Neural progenitor cell (in vitro differentiated cells): Measurements from ENCODE around the gene AKAP8. TPM values are rescaled to one million over a fixed set of nuclear protein-coding genes. Genes with fewer than 3 reads are reported as not detected.

ENCODE experiments used
- DNase-seq: peaks from one replicate; pipeline ENCODE4 v3.0.0-alpha.2; 2016; ENCODE audit warnings: low spot score
- H2AFZ ChIP-seq: fragments of 200-600 bp; sonication (generic); replicated peaks from 2 replicates; pipeline ENCODE4 v1.6.1; 2016; ENCODE audit warnings: antibody characterized with exemption
- H3F3A ChIP-seq: fragments of 200-600 bp; sonication (generic); 2 replicates; pipeline ENCODE4 v1.6.1; 2016; ENCODE audit warnings: antibody characterized with exemption, low read depth
- H3K27ac ChIP-seq: fragments of 200-600 bp; sonication (generic); 2 replicates; pipeline ENCODE4 v1.5.1; 2016; ENCODE audit warnings: mild to moderate bottlenecking
- H3K27me3 ChIP-seq: fragments of 200-600 bp; sonication (generic); 2 replicates; pipeline ENCODE4 v1.6.1; 2016; ENCODE audit warnings: mild to moderate bottlenecking, moderate library complexity
- H3K36me3 ChIP-seq: fragments of 200-600 bp; sonication (generic); 2 replicates; pipeline ENCODE4 v1.5.1; 2016
- H3K4me1 ChIP-seq: fragments of 200-600 bp; sonication (generic); 2 replicates; pipeline ENCODE4 v1.6.1; 2016; ENCODE audit warnings: mixed run types
- H3K4me2 ChIP-seq: fragments of 200-600 bp; sonication (generic); 2 replicates; pipeline ENCODE4 v1.6.1; 2016
- H3K4me3 ChIP-seq: fragments of 200-600 bp; sonication (generic); 2 replicates; pipeline ENCODE4 v1.5.1; 2016
- H3K79me2 ChIP-seq: fragments of 200-600 bp; sonication (generic); 2 replicates; pipeline ENCODE4 v1.6.1; 2016; ENCODE audit warnings: low read depth
- H3K9ac ChIP-seq: fragments of 200-600 bp; sonication (generic); 2 replicates; pipeline ENCODE4 v1.6.1; 2016
- H3K9me3 ChIP-seq: fragments of 200-600 bp; sonication (generic); 2 replicates; pipeline ENCODE4 v1.5.1; 2016; ENCODE audit warnings: low read depth
- H4K20me1 ChIP-seq: fragments of 200-600 bp; sonication (generic); 2 replicates; pipeline ENCODE4 v1.6.1; 2016; ENCODE audit warnings: low read depth
- H3K27ac Mint-ChIP-seq: 3 replicates; pipeline ENCODE4 v1.8.0; 2021; ENCODE audit warnings: mixed read lengths
- H3K27me3 Mint-ChIP-seq: 2 replicates; pipeline ENCODE4 v1.8.0; 2022; ENCODE audit warnings: low read depth, mild to moderate bottlenecking, inconsistent platforms, moderate library complexity, mixed read lengths; ENCODE audit not compliant: insufficient read depth
- H3K36me3 Mint-ChIP-seq: 3 replicates; pipeline ENCODE4 v1.8.0; 2021; ENCODE audit warnings: mixed read lengths
- H3K4me1 Mint-ChIP-seq: 3 replicates; pipeline ENCODE4 v1.8.0; 2021; ENCODE audit warnings: mixed read lengths
- H3K4me3 Mint-ChIP-seq: 3 replicates; pipeline ENCODE4 v1.8.0; 2021; ENCODE audit warnings: mild to moderate bottlenecking, moderate library complexity, mixed read lengths
- H3K9me3 Mint-ChIP-seq: 3 replicates; pipeline ENCODE4 v1.8.0; 2020; ENCODE audit warnings: mixed read lengths
- EZH2 ChIP-seq: fragments of 200-600 bp; sonication (generic); IDR thresholded peaks from 2 replicates; pipeline ENCODE4 v1.6.1; 2017; ENCODE audit warnings: antibody characterized with exemption, mild to moderate bottlenecking, moderate library complexity
- EZH2phosphoT487 ChIP-seq: fragments of 200-600 bp; sonication (generic); IDR thresholded peaks from 2 replicates; pipeline ENCODE4 v1.6.1; 2017; ENCODE audit warnings: antibody characterized with exemption
- total RNA-seq: library from RNA; depleted of rRNA; stranded (reverse); fragments of >200 nt; gene quantifications from 2 replicates; pipeline ENCODE4 v1.2.3, GENCODE V29; 2015; ENCODE audit warnings: low replicate concordance
- TF ChIP-seq, protein P1 (sequence below): fragments of 200-600 bp; sonication (generic); IDR thresholded peaks from 2 replicates; pipeline ENCODE4 v1.5.1; 2017; ENCODE audit warnings: antibody characterized with exemption, mild to moderate bottlenecking

The AKAP8 gene
- total RNA-seq, 1 donor from 2014 or later = 20.1 TPM

DNA sequence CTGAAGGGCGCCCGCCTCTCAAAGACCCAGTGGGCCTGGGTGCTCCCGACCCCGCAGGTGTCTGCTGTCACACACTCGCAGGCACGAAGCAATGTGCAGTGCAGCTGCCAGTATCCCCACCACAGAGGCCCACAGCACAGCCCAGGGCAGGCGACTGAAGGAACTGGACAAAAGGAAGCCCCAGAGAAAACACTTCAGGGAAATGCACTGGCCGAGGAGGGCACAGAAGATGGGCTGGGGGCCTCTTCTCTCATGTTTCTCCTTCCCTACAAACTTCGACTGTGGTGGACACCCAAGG lies 10.0 kb downstream of the AKAP8 start:
- no peak overlapping the region for H3K27ac Mint-ChIP-seq
- H3K27me3 ChIP-seq = no peaks in the 10 kb centered on the region
- TF ChIP-seq EZH2 (no peak), EZH2phosphoT487 (no peak)
- TF ChIP-seq, protein P1, sequence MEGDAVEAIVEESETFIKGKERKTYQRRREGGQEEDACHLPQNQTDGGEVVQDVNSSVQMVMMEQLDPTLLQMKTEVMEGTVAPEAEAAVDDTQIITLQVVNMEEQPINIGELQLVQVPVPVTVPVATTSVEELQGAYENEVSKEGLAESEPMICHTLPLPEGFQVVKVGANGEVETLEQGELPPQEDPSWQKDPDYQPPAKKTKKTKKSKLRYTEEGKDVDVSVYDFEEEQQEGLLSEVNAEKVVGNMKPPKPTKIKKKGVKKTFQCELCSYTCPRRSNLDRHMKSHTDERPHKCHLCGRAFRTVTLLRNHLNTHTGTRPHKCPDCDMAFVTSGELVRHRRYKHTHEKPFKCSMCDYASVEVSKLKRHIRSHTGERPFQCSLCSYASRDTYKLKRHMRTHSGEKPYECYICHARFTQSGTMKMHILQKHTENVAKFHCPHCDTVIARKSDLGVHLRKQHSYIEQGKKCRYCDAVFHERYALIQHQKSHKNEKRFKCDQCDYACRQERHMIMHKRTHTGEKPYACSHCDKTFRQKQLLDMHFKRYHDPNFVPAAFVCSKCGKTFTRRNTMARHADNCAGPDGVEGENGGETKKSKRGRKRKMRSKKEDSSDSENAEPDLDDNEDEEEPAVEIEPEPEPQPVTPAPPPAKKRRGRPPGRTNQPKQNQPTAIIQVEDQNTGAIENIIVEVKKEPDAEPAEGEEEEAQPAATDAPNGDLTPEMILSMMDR = no peak
- no peak overlapping the region for H3K4me2 ChIP-seq
- H3K4me1 ChIP-seq = no peaks in the 10 kb centered on the region
- peaks cover 24% of the 10 kb centered on the region for H4K20me1 ChIP-seq
- no peak overlapping the region for H3K27ac ChIP-seq
- peaks cover 35% of the 10 kb centered on the region for H3K79me2 ChIP-seq
- H3K27me3 Mint-ChIP-seq = no peaks in the 10 kb centered on the region
- no peak for DNase-seq
- peaks cover 5% of the 10 kb centered on the region for H3K36me3 ChIP-seq
- H3K36me3 Mint-ChIP-seq = peaks cover 26% of the 10 kb centered on the region
- H3K9me3 Mint-ChIP-seq = no peaks in the 10 kb centered on the region
- no peaks in the 10 kb centered on the region for H3F3A ChIP-seq
- no peak overlapping the region for H3K9ac ChIP-seq
- H3K4me3 Mint-ChIP-seq = no peak overlapping the region
- no peak overlapping the region for H3K4me3 ChIP-seq
- no peaks in the 10 kb centered on the region for H3K4me1 Mint-ChIP-seq
- H2AFZ ChIP-seq = no peak overlapping the region
- H3K9me3 ChIP-seq = no peaks in the 10 kb centered on the region

DNA sequence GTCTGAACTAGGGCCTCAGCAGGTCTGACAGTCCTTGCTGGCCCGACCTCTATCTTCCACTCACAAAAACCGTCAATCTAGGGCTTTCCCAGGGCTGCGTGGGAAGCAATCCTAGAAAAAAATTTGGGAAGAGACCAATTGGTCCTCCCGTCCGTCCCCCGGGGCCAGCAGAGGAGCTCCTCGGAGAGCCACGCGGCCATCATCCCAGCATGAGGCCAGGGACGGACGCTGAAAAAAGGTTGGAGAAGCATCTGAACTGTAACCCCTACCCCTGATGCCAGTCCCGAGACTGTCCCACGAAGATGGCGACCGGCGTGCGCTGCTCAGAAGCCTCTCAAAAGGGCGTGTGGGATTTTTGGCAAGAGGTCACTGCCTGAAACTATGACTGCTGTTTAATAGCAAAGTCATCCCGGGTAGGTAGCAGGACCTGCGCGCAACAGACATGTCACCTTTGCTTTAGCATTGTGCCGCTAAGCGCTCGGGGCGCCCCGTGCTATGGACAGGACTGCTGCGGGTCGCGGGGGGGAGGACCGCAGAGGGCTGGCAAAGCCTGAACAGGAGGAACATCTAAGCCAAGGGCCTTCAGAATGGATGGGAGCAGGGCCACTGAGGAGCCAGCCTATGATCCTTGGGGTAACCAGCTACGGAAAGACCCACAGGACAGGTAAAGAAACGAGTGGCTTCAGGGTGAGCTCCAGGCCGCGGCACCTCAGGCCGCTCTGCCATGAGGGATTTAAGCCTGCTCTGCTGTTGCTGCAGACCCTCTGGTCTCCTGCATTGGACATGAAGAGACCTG lies 10.6 kb downstream of the AKAP8 start:
- H3K27me3 Mint-ChIP-seq = no peaks in the 10 kb centered on the region
- H3K27me3 ChIP-seq = no peaks in the 10 kb centered on the region
- no peak overlapping the region for H3K4me2 ChIP-seq
- no peak overlapping the region for H3K27ac ChIP-seq
- no peaks in the 10 kb centered on the region for H3K9me3 ChIP-seq
- peak overlapping the region; percentile 92 for H3K27ac Mint-ChIP-seq
- no peaks in the 10 kb centered on the region for H3F3A ChIP-seq
- H3K9me3 Mint-ChIP-seq = no peaks in the 10 kb centered on the region
- H4K20me1 ChIP-seq = peaks cover 18% of the 10 kb centered on the region
- no peak for DNase-seq
- H3K36me3 ChIP-seq = peaks cover 5% of the 10 kb centered on the region
- H3K4me3 ChIP-seq = no peak overlapping the region
- no peaks in the 10 kb centered on the region for H3K4me1 Mint-ChIP-seq
- H3K79me2 ChIP-seq = peaks cover 29% of the 10 kb centered on the region
- TF ChIP-seq EZH2 (no peak), EZH2phosphoT487 (no peak)
- TF ChIP-seq, protein P1 = no peak
- no peak overlapping the region for H3K9ac ChIP-seq
- peaks cover 26% of the 10 kb centered on the region for H3K36me3 Mint-ChIP-seq
- H2AFZ ChIP-seq = no peak overlapping the region
- no peaks in the 10 kb centered on the region for H3K4me1 ChIP-seq
- peak overlapping the region; percentile 50 for H3K4me3 Mint-ChIP-seq

DNA sequence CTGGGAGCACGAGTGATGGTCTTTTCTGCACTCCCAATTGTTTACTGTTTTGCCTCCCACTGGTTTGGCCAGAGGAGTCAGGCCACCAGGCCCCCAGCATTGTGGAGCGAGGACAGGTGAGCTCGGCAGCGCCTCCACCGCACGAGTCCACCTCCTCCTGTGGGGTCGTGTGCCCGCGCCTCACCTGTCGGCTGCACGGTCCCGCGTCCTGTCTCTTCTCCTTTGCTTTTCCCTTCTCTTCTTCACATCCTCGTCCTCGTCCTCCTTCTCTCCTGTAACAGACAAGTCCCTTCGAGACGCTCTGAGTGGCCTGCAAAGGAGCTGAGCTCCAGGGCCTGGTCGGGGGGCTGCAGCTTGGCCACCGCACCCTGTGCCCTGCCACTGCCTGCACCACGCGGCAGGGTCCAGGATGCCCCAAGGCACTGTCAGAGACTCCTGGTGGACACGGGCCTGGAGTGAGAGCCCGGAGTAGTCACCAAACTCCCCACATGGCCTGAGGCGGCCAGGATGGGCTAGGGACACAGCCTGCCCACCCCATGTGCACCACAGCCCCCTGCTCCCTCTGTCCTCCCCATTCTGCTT lies 11.4 kb downstream of the AKAP8 start:
- H3K9me3 Mint-ChIP-seq = peaks cover 4% of the 10 kb centered on the region
- no peaks in the 10 kb centered on the region for H3K27me3 Mint-ChIP-seq
- Histone ChIP-seq H2AFZ (no peak overlapping the region), H3K79me2 (peaks cover 22% of the 10 kb centered on the region), H3F3A (no peaks in the 10 kb centered on the region), H3K36me3 (peaks cover 5% of the 10 kb centered on the region), H3K27me3 (no peaks in the 10 kb centered on the region), H3K9me3 (no peaks in the 10 kb centered on the region), H3K27ac (no peak overlapping the region), H3K4me3 (no peak overlapping the region), H3K4me1 (no peaks in the 10 kb centered on the region), H3K4me2 (no peak overlapping the region), H3K9ac (no peak overlapping the region), H4K20me1 (peaks cover 10% of the 10 kb centered on the region)
- H3K4me3 Mint-ChIP-seq = no peak overlapping the region
- peaks cover 27% of the 10 kb centered on the region for H3K36me3 Mint-ChIP-seq
- no peaks in the 10 kb centered on the region for H3K4me1 Mint-ChIP-seq
- DNase-seq = no peak
- H3K27ac Mint-ChIP-seq = peak overlapping the region; percentile 92
- TF ChIP-seq, protein P1 = no peak
- TF ChIP-seq EZH2 = no peak
- no peak for TF ChIP-seq EZH2phosphoT487
